Gastroesophageal sphincter (tissue), 3 donors: Measurements from ENCODE around the gene CNGA3.
"Not testable (repeated sequence)": the region's sequence is repeated elsewhere in the genome, so short reads cannot be mapped to it uniquely, and the experiment has no call there.

Experiments
- CTCF ChIP-seq, 4 experiments: fragments of 200-600 bp in 2 of 4; fragments of 450-650 bp in 2 of 4; sonication (generic) in 1 of 4; IDR thresholded peaks; one replicate each; pipeline ENCODE4 v1.5.1; 2017 to 2019; ENCODE audit warnings: antibody characterized with exemption in 4 of 4, mild to moderate bottlenecking in 2 of 4, moderate library complexity in 2 of 4
- POLR2AphosphoS5 ChIP-seq: sonication (generic); formaldehyde crosslinking; IDR thresholded peaks from one replicate; pipeline ENCODE4 v1.6.1; 2017; ENCODE audit warnings: antibody characterized with exemption

DNA sequence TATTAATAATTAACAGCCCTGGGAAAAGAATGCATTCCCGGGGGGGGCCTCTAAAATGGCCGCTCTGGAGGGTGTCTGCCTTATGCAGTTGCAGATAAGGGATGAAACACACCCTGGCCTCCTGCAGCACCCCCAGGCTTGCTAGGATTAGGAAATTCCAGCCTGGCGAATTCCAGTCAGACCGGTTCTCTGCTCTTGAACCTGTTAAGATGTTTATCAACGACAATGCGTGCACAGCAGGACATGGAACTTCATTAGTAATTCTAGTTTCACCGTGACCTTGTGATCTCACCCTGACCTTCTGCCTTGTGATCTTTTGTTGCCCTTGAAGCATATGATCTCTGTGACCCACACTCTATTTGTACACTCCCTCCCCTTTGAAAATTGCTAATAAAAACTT is 68.0 kb downstream of the CNGA3 start:
- not testable (repeated sequence) for TF ChIP-seq POLR2AphosphoS5; CTCF (IDR thresholded peaks at IDR 0.05)
